ENCODE measurements around the gene TRPC1. TPM values are rescaled to one million over a fixed set of nuclear protein-coding genes. Genes with fewer than 3 reads are reported as not detected.
A peak's percentile ranks its signal among the peaks of the same experiment; 100 is the strongest.
"Not testable (repeated sequence)": the region's sequence is repeated elsewhere in the genome, so short reads cannot be mapped to it uniquely, and the experiment has no call there.

TRPC1 gene
- total RNA-seq, 1 donor from 2014 or later, result 10.7 TPM

GRCh38 chr3:142750531-142750930 lies 26.7 kb downstream of the TRPC1 start:
- DNase-seq (ENCODE audit: extremely low read depth, low read depth, low spot score), result not testable (repeated sequence)

- DNase-seq (ENCODE audit: extremely low read depth, low read depth, low spot score), result not testable (repeated sequence)
Measured at GRCh38 chr3:142752605-142753004, 28.8 kb downstream of the TRPC1 start.

- DNase-seq (ENCODE audit: extremely low read depth, low read depth, low spot score), result no peak
Measured at GRCh38 chr3:142754494-142754893, 30.7 kb downstream of the TRPC1 start.

GRCh38 chr3:142768338-142768737 lies 44.5 kb downstream of the TRPC1 start:
- DNase-seq (ENCODE audit: extremely low read depth, low read depth, low spot score), result no peak

- no peak for DNase-seq (ENCODE audit: extremely low read depth, low read depth, low spot score)
Measured at GRCh38 chr3:142777927-142778326, 54.1 kb downstream of the TRPC1 start.

GRCh38 chr3:142778541-142778940 lies 54.7 kb downstream of the TRPC1 start:
- DNase-seq (ENCODE audit: extremely low read depth, low read depth, low spot score), result no peak

- no peak for DNase-seq (ENCODE audit: extremely low read depth, low read depth, low spot score)
Measured at GRCh38 chr3:142779591-142779990, 55.8 kb downstream of the TRPC1 start.

- no peak for DNase-seq (ENCODE audit: extremely low read depth, low read depth, low spot score)
Measured at GRCh38 chr3:142782616-142783015, 58.8 kb downstream of the TRPC1 start.

- DNase-seq (ENCODE audit: extremely low read depth, low read depth, low spot score), result no peak
Measured at GRCh38 chr3:142784228-142784627, 60.4 kb downstream of the TRPC1 start.

GRCh38 chr3:142785996-142786395 lies 62.2 kb downstream of the TRPC1 start:
- DNase-seq (ENCODE audit: extremely low read depth, low read depth, low spot score), result no peak

- no peak for DNase-seq (ENCODE audit: extremely low read depth, low read depth, low spot score)
Measured at GRCh38 chr3:142787719-142788118, 63.9 kb downstream of the TRPC1 start.

- no peak for DNase-seq (ENCODE audit: extremely low read depth, low read depth, low spot score)
Measured at GRCh38 chr3:142794508-142794907, 70.7 kb downstream of the TRPC1 start.

- DNase-seq (ENCODE audit: extremely low read depth, low read depth, low spot score), result no peak
Measured at GRCh38 chr3:142795332-142795731, 71.5 kb downstream of the TRPC1 start.

GRCh38 chr3:142796823-142797222 lies 73.0 kb downstream of the TRPC1 start:
- no peak for DNase-seq (ENCODE audit: extremely low read depth, low read depth, low spot score)

- no peak for DNase-seq (ENCODE audit: extremely low read depth, low read depth, low spot score)
Measured at GRCh38 chr3:142801746-142802145, 77.9 kb downstream of the TRPC1 start.

GRCh38 chr3:142802891-142803290 lies 79.1 kb downstream of the TRPC1 start:
- DNase-seq (ENCODE audit: extremely low read depth, low read depth, low spot score), result no peak

- peak; percentile 29 for DNase-seq (ENCODE audit: extremely low read depth, low read depth, low spot score)
Measured at GRCh38 chr3:142808103-142808917, 84.5 kb downstream of the TRPC1 start.

GRCh38 chr3:142809259-142809658 lies 85.4 kb downstream of the TRPC1 start:
- DNase-seq (ENCODE audit: extremely low read depth, low read depth, low spot score), result no peak

- no peak for DNase-seq (ENCODE audit: extremely low read depth, low read depth, low spot score)
Measured at GRCh38 chr3:142815803-142816202, 92.0 kb downstream of the TRPC1 start.

- DNase-seq (ENCODE audit: extremely low read depth, low read depth, low spot score), result no peak
Measured at GRCh38 chr3:142817356-142817755, 93.5 kb downstream of the TRPC1 start.

GRCh38 chr3:142817897-142818296 lies 94.1 kb downstream of the TRPC1 start:
- DNase-seq (ENCODE audit: extremely low read depth, low read depth, low spot score), result no peak

GRCh38 chr3:142818651-142819050 lies 94.8 kb downstream of the TRPC1 start:
- DNase-seq (ENCODE audit: extremely low read depth, low read depth, low spot score), result no peak

- no peak for DNase-seq (ENCODE audit: extremely low read depth, low read depth, low spot score)
Measured at GRCh38 chr3:142819179-142819578, 95.3 kb downstream of the TRPC1 start.
